Measurements from ENCODE around the gene POU3F3. TPM values are rescaled to one million over a fixed set of nuclear protein-coding genes. Genes with fewer than 3 reads are reported as not detected.

Gene POU3F3
- polyA plus RNA-seq, 2 donors: 0.07 to 0.08 TPM

DNA sequence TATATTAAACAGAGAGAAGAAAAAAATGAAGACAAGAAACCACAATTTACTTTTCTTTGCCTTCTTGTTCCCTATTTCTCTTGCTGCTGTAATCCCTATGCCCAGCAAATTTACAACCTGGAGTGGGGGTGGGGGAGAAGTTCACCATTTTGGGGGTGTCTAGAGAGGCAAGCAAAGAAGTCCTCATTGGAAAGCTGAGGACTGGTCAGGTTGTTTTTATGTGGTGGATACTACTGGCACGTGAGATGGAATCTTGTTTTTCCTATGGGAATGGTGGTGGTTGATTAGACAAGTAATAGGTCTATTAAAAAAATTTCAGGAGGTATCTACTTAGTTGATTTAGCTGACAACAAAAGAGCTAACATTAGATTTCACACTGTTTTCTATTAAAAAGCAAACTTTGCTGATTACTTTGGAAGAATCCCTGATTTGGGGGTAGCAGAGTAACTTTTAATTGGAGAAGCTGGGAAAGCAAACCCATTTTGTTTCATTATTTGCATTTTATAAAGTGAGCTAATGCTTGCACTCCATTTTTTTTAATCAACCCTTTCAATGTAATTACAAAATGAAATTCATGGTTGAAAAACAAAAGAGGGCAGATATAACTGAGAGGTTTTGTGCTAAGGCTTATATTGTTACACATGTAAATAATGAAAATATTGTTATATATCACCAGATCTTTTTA is 6.0 kb downstream of the POU3F3 start:
- Histone ChIP-seq H3K36me3 (ENCODE audit: control insufficient read depth in 2 of 2, insufficient read depth in 2 of 2, low read length in 1 of 2) (no peaks in the 10 kb centered on the region), H3K27ac (ENCODE audit: low read depth in 2 of 2, low read length in 1 of 2) (no peak overlapping the region), H3K4me3 (ENCODE audit: low read depth in 1 of 2, low read length in 2 of 2) (no peak overlapping the region), H3K4me1 (ENCODE audit: control insufficient read depth in 2 of 2, insufficient read depth in 2 of 2, low read length in 1 of 2) (peaks cover 10 to 12% of the 10 kb centered on the region in 2 donors), H3K27me3 (ENCODE audit: control insufficient read depth in 1 of 2, insufficient read depth in 2 of 2, low read length in 2 of 2) (peaks cover 27 to 47% of the 10 kb centered on the region in 2 donors), H3K9me3 (ENCODE audit: control insufficient read depth in 2 of 2, insufficient read depth in 1 of 2, low read depth in 1 of 2, low read length in 1 of 2) (peaks cover 7 to 18% of the 10 kb centered on the region in 2 donors)
- WGBS, 2 donors: 37 to 51% methylated on average over 1 of the region's 1 CpG

DNA sequence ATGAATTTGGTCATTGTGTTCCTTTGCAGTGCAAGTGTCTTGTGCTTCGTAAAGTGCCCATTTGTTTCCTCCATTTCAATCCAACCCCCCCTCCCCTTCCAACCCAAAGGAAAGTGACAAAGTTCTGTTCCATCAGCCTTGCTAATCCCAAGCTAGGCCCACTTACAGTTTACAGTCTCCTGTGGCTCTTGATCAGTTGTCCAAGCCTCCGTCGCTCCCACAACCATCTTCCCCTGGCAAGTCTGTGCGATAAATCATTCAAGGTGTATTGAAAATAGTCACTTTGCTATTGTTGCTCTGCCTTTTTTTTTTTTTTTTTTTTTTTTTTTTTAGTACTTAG is 6.5 kb downstream of the POU3F3 start:
- no peak overlapping the region for H3K4me3 ChIP-seq (ENCODE audit: low read depth in 1 of 2, low read length in 2 of 2)
- no peaks in the 10 kb centered on the region for H3K36me3 ChIP-seq (ENCODE audit: control insufficient read depth in 2 of 2, insufficient read depth in 2 of 2, low read length in 1 of 2)
- H3K27me3 ChIP-seq (ENCODE audit: control insufficient read depth in 1 of 2, insufficient read depth in 2 of 2, low read length in 2 of 2): peaks cover 27 to 46% of the 10 kb centered on the region in 2 donors
- no peak overlapping the region for H3K27ac ChIP-seq (ENCODE audit: low read depth in 2 of 2, low read length in 1 of 2)
- whole genome bisulfite sequencing, 2 donors: 41 to 54% methylated on average over 4 of the region's 4 CpGs
- peaks cover 8 to 12% of the 10 kb centered on the region in 2 donors for H3K4me1 ChIP-seq (ENCODE audit: control insufficient read depth in 2 of 2, insufficient read depth in 2 of 2, low read length in 1 of 2)
- H3K9me3 ChIP-seq (ENCODE audit: control insufficient read depth in 2 of 2, insufficient read depth in 1 of 2, low read depth in 1 of 2, low read length in 1 of 2): peaks cover 7 to 18% of the 10 kb centered on the region in 2 donors

DNA sequence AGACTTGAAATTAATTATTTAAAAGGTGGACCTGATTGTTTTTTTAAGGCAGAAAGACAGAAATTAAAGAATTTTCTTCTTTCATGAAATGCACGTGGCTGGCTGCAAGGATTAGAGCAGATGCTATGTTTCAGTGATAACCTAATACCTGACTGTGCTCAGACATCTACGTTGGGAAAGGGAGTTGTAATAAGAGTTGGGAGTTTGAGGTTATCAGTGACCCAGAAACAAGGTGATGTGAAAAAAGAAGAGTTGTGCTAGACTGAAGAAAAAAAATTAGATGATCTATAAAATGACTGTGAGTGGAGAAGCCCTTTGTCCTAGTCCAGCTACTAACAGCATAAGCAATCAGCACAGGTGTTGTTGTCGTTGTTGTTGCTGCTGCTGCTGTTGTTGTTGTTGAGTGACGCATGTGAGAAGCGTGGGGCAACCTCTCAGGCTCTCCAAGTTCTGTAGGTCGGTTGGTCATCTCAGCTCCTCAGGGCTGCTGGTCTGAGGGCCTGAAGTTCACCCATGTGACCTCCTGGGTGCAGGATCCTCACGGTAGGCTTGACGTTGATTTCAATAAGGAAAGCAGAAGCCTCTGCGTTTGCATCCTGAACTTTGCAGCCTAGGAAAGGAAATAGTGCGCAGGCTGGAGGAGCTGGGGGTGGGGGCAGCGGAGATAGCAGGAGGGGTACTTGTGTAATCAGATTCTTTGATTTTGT is 7.6 kb downstream of the POU3F3 start:
- Histone ChIP-seq H3K4me3 (ENCODE audit: low read depth in 1 of 2, low read length in 2 of 2) (no peak overlapping the region), H3K27me3 (ENCODE audit: control insufficient read depth in 1 of 2, insufficient read depth in 2 of 2, low read length in 2 of 2) (peaks cover 26 to 39% of the 10 kb centered on the region in 2 donors), H3K4me1 (ENCODE audit: control insufficient read depth in 2 of 2, insufficient read depth in 2 of 2, low read length in 1 of 2) (peaks cover 7 to 8% of the 10 kb centered on the region in 2 donors), H3K27ac (ENCODE audit: low read depth in 2 of 2, low read length in 1 of 2) (no peak overlapping the region), H3K36me3 (ENCODE audit: control insufficient read depth in 2 of 2, insufficient read depth in 2 of 2, low read length in 1 of 2) (no peaks in the 10 kb centered on the region), H3K9me3 (ENCODE audit: control insufficient read depth in 2 of 2, insufficient read depth in 1 of 2, low read depth in 1 of 2, low read length in 1 of 2) (peaks cover 3 to 13% of the 10 kb centered on the region in 2 donors)
- WGBS, 2 donors: 13 to 16% methylated on average over 11 of the region's 11 CpGs

DNA sequence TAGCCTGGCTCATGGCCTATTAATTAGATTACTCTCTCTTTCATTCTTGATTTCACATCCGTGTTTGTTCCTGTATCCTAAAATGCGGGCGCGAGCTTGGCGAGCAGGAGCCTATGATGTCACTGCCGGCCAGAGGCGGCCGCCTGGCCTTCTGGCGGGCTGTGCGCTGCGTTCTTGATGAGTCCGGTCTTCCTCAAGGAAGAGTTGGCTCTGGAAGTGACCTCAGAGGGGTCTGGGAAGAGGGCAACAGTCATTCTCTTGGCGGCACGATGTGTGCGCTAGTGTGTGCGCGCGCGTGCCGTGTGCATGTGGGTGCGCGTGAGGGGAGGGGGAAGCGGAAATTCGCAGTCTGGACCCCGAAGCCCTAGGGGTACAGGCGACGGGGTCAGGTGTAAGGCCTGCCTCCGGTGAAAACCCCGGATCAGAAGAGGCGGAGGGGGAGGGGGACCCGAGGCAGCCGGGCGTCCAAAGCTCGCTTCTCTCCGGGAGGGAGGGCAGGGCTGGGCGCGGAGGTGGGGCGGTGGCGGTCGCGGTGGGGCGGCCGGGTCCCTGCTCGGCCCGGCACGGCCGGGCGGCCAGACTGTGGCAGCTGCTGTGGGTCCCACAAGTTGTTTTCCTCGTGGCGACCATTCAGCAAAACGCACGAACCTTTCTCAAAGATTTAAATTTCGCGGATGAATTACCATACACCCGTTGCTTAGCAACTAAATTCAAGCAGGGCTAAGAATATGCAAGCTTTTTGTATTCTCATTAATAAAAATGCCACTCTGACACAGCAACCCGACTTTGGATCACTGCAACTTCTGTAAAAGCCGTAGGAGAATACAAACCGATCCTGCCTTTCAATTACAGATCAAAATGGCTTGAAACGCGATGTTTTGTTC is 8.4 kb downstream of the POU3F3 start:
- H3K4me3 ChIP-seq (ENCODE audit: low read depth in 1 of 2, low read length in 2 of 2): no peak overlapping the region
- H3K27me3 ChIP-seq (ENCODE audit: control insufficient read depth in 1 of 2, insufficient read depth in 2 of 2, low read length in 2 of 2): peaks cover 19 to 40% of the 10 kb centered on the region in 2 donors
- no peak overlapping the region for H3K27ac ChIP-seq (ENCODE audit: low read depth in 2 of 2, low read length in 1 of 2)
- no peaks in the 10 kb centered on the region for H3K36me3 ChIP-seq (ENCODE audit: control insufficient read depth in 2 of 2, insufficient read depth in 2 of 2, low read length in 1 of 2)
- peaks cover 3 to 10% of the 10 kb centered on the region in 2 donors for H3K9me3 ChIP-seq (ENCODE audit: control insufficient read depth in 2 of 2, insufficient read depth in 1 of 2, low read depth in 1 of 2, low read length in 1 of 2)
- 6 to 8% methylated on average over 53 to 60 of the region's 60 CpGs for WGBS, 2 donors
- H3K4me1 ChIP-seq (ENCODE audit: control insufficient read depth in 2 of 2, insufficient read depth in 2 of 2, low read length in 1 of 2): peaks cover 3 to 4% of the 10 kb centered on the region in 2 donors

DNA sequence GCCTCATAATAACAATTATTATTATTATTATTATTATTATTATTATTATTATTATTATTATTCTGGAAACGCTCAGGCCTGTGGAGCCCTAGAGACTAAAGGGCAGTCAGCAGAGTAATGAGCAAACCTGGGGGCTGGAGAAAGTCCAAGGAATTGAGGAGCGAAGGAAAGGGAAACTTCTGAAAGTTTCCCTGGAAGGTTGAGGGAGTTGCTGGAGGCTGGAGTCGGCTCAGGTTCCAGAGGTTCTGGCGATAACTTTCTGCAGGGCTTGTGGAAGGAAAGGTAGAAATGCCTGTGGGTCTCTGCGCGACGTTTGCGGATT is 9.2 kb downstream of the POU3F3 start:
- peaks cover 18 to 38% of the 10 kb centered on the region in 2 donors for H3K27me3 ChIP-seq (ENCODE audit: control insufficient read depth in 1 of 2, insufficient read depth in 2 of 2, low read length in 2 of 2)

DNA sequence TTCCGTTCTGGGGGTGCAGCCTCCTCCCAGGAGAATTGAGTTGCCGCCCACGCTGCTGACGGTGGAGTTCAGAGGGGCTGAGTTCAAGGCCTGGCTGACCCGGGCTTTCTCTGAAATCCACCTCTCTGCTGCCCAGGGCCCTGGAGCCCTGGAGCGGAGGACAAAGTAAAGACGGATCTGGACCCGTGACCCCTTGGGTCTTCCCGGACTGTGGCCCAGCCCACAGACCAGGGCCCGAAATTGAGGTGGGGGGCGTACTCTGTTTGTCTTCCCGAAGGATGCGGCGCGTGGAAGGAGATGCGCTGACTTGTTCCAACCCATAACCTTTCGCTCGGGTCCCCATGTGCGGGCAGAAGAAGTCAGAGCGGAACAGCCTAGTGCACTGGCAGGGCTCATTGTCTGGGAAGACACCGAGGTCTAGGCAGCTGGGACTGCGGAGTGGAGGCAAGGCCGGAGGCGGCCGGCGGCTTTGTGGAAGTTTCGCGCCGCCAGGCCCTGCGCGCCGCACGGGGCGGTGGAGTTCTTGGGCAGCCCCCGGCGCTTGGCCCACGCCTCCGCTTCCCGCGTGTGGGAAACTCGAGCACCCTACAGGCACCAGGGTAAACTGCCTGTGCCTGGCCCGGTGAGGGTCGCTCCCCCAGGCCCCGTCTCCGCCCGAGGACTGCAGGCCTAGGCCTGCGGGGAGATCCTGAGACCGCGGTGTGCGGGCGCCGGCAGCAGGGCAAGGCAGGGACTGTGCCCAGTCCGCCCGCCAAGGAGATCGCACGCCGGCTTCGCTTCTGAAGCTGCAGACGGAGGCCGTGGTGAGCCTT is 9.8 kb downstream of the POU3F3 start:
- Histone ChIP-seq H3K4me3 (ENCODE audit: low read depth in 1 of 2, low read length in 2 of 2) (no peak overlapping the region), H3K9me3 (ENCODE audit: control insufficient read depth in 2 of 2, insufficient read depth in 1 of 2, low read depth in 1 of 2, low read length in 1 of 2) (peaks cover 3 to 10% of the 10 kb centered on the region in 2 donors), H3K36me3 (ENCODE audit: control insufficient read depth in 2 of 2, insufficient read depth in 2 of 2, low read length in 1 of 2) (no peaks in the 10 kb centered on the region), H3K27me3 (ENCODE audit: control insufficient read depth in 1 of 2, insufficient read depth in 2 of 2, low read length in 2 of 2) (peaks cover 20 to 38% of the 10 kb centered on the region in 2 donors), H3K27ac (ENCODE audit: low read depth in 2 of 2, low read length in 1 of 2) (no peak overlapping the region), H3K4me1 (ENCODE audit: control insufficient read depth in 2 of 2, insufficient read depth in 2 of 2, low read length in 1 of 2) (peaks cover 3 to 4% of the 10 kb centered on the region in 2 donors)
- 8 to 10% methylated on average over 60 of the region's 60 CpGs for WGBS, 2 donors

More for the DNA sequence above, 9.2 kb downstream of the POU3F3 start:
- Histone ChIP-seq H3K36me3 (ENCODE audit: control insufficient read depth in 2 of 2, insufficient read depth in 2 of 2, low read length in 1 of 2) (no peaks in the 10 kb centered on the region), H3K4me1 (ENCODE audit: control insufficient read depth in 2 of 2, insufficient read depth in 2 of 2, low read length in 1 of 2) (peaks cover 3 to 4% of the 10 kb centered on the region in 2 donors), H3K4me3 (ENCODE audit: low read depth in 1 of 2, low read length in 2 of 2) (no peak overlapping the region), H3K9me3 (ENCODE audit: control insufficient read depth in 2 of 2, insufficient read depth in 1 of 2, low read depth in 1 of 2, low read length in 1 of 2) (peaks cover 3 to 10% of the 10 kb centered on the region in 2 donors), H3K27ac (ENCODE audit: low read depth in 2 of 2, low read length in 1 of 2) (no peak overlapping the region)
- WGBS, 2 donors: 9 to 23% methylated on average over 8 of the region's 8 CpGs

DNA sequence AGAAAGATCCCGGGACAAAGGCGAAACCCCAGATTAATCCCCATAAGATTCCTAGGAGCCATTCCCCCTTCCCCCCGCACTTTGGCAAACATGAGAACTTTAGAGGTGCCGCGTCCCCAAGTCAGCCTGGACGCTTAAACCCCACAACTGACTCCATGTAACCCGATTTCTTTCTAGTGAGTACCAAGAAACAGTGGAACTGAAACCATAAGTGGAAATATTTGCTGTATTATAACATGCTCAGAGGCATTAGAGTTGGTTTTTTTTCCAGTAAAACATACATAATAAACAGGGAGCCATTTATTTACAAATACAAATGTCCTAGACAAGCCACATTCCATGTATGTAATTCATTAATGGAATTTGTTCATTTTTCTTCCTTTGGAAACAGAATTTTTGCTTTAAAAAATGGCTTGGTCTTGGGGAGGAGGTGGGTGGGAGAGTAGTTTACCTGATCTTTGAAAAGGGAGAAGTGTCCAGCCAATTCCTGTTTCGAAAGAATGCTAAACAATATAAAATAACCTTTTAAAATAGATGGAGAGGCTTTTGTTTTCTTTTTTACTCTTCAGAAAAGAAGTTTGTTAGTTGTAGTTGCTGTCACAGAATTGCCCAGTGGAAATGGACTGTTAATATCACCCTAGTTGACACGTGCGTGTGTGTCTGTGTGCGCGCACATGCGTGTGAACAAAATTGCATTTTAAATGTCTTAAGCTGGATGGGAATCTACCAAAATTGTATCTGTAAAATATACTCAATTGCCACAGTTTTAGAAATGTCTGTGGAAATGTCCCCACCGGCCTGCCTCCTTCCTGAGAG is 10.6 kb downstream of the POU3F3 start:
- Histone ChIP-seq H3K4me3 (ENCODE audit: low read depth in 1 of 2, low read length in 2 of 2) (no peak overlapping the region), H3K27ac (ENCODE audit: low read depth in 2 of 2, low read length in 1 of 2) (no peak overlapping the region), H3K36me3 (ENCODE audit: control insufficient read depth in 2 of 2, insufficient read depth in 2 of 2, low read length in 1 of 2) (no peaks in the 10 kb centered on the region), H3K4me1 (ENCODE audit: control insufficient read depth in 2 of 2, insufficient read depth in 2 of 2, low read length in 1 of 2) (peaks cover 3 to 4% of the 10 kb centered on the region in 2 donors), H3K9me3 (ENCODE audit: control insufficient read depth in 2 of 2, insufficient read depth in 1 of 2, low read depth in 1 of 2, low read length in 1 of 2) (peaks cover 3 to 10% of the 10 kb centered on the region in 2 donors), H3K27me3 (ENCODE audit: control insufficient read depth in 1 of 2, insufficient read depth in 2 of 2, low read length in 2 of 2) (peaks cover 20 to 36% of the 10 kb centered on the region in 2 donors)
- 25 to 27% methylated on average over 14 of the region's 14 CpGs for WGBS, 2 donors

DNA sequence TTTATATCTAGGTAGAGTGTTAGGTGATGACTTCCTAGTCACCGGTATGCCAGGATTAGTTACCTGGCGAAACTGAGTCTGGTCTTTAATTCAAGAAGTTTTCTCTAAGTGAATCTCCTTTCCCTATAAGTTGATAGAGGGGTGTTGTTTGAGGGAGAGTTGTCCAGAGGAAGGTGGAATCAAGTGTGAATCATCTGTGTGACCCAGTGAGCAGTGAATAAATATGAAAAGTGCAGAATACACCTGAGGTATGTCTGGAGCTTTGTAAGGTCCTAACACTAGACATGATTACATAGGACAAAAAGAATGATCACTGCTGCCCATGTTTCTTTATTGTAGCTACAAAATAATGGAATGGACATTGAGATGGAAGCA is 11.2 kb downstream of the POU3F3 start:
- Histone ChIP-seq H3K4me3 (ENCODE audit: low read depth in 1 of 2, low read length in 2 of 2) (no peak overlapping the region), H3K36me3 (ENCODE audit: control insufficient read depth in 2 of 2, insufficient read depth in 2 of 2, low read length in 1 of 2) (no peaks in the 10 kb centered on the region), H3K9me3 (ENCODE audit: control insufficient read depth in 2 of 2, insufficient read depth in 1 of 2, low read depth in 1 of 2, low read length in 1 of 2) (peaks cover 3 to 10% of the 10 kb centered on the region in 2 donors), H3K27me3 (ENCODE audit: control insufficient read depth in 1 of 2, insufficient read depth in 2 of 2, low read length in 2 of 2) (peaks cover 20 to 38% of the 10 kb centered on the region in 2 donors), H3K27ac (ENCODE audit: low read depth in 2 of 2, low read length in 1 of 2) (no peak overlapping the region), H3K4me1 (ENCODE audit: control insufficient read depth in 2 of 2, insufficient read depth in 2 of 2, low read length in 1 of 2) (peaks cover 3 to 4% of the 10 kb centered on the region in 2 donors)
- WGBS, 2 donors: 13 to 21% methylated on average over 2 of the region's 2 CpGs
